NCI-H226 (cell line): Measurements from ENCODE around the gene SBNO2.
"Not testable (repeated sequence)": the region's sequence is repeated elsewhere in the genome, so short reads cannot be mapped to it uniquely, and the experiment has no call there.

Experiments
- DNase-seq: peaks from one replicate; pipeline ENCODE4 v3.0.0-alpha.2; 2015

The SBNO2 gene

DNA sequence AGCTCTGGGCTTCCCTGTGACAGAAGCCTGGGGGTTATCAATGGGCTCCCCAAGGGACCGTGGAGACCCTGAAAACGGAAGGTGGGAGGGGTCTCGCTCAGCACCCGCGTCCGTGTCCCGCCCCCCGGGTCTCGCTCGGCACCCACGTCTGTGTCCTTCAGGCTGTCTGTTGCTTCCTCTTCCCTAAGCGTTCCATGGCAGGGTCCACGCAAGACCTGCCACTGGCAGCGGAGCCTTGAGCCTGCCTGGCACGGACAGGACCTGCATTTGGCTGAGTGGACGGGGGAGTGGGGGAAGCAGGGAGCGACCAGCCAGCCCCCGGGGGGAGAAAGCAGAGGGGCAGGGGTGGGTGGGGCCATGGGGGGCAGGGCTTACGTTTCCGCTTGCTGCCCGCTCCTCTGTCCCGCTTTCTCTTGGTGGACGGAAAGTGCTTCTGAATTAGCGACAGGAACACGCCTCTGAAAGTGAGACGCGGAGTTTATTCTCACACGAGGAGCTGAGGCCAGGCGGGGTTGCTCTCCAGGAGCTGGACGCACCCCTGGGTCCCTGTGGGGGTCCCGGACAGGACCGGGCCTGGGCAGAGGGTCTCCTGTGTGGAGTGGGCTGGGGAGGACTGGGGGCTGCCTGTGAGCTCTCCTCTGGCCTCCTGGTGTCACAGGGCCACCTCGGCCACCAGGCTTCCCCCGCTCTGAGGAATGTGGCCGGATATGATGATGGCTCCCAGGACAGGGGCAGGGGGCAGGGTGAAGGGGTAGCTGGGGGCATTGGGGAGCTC, 58.2 kb downstream of the SBNO2 start:
- DNase-seq, result no peak

DNA sequence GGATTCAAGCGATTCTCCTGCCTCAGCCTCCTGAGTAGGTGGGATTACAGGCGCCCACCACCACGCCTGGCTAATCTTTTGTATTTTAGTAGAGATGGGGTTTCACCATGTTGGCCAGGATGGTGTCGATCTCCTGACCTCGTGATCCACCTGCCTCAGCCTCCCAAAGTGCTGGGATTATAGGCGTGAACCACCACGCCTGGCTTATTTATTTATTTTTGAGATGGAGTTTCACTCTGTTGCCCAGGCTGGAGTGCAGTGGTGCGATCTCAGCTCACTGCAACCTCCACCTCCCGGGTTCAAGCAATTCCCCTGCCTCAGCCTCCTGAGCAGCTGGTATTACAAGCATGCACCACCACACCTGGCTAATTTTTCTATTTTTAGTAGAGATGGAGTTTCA, 59.3 kb downstream of the SBNO2 start:
- not testable (repeated sequence) for DNase-seq

DNA sequence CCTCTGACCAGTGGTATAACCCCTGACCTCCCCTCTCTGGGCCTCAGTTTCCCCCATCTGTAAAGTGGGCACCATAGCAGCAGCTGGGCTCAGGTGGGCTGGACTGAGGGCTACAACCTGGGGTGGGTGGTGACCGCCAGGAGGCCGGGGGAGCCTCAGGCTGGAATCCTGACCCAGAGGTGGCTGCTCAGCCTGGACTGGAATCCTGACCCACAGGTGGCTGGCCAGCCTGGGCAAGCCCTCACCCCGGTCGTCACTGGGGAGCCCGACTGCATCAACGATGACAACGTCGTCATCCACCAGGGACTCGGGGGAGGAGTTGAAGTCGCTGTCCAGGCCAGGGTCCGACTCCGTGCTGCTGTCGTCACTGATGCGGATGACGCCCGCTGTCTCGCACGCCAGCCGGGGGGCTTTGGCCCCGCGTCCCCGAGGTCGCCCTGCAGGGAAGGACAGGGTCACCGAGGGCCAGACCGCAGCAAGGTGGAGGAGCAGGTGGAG, 60.0 kb downstream of the SBNO2 start:
- DNase-seq, result no peak

DNA sequence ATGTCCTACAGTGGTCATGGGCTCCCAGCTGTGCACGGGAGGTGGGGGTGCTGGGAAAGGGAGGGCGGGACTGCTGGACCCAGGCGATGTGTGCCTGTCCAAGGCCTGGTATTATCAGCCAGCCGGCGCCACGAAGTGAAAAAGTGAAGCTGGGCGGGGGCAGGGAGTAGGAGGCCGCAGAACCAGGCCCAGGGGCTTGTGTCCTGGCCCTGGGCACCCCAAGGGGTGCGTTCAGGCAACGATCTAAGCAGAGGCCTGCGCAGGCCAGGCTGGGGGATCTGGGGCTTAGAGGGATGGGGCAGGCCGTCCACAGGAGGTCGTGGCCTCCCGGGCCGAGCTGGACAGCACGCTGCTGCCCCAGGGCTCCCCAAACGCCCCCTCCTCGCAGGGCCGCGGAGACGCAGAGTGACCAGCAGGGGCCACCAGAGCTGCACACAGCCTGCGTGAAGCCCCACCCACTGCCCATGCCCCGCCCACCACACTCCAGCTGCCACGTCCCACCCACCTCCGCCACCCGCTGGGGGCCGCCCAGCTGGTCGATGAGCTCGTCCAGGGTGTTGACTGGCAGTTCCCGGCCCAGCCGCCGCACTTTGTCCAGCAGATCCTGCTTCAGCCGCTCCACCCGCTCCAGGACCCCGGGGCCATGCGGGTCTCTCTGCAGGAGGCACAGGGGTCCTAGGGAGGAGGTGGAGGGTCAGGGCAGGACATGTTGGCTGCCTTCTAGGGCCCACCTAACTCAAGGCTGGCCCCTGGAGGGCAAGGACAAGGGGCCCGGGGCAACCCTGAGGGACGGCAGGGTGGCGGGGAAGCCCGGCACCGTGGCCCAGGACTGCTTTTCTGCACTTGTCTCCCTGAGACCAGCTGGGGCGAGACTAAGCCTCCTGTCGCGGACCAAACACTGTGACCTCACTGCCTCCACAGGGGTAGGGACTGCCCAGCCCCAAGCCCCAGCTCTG, 60.8 kb downstream of the SBNO2 start:
- DNase-seq, result peak; percentile 76

DNA sequence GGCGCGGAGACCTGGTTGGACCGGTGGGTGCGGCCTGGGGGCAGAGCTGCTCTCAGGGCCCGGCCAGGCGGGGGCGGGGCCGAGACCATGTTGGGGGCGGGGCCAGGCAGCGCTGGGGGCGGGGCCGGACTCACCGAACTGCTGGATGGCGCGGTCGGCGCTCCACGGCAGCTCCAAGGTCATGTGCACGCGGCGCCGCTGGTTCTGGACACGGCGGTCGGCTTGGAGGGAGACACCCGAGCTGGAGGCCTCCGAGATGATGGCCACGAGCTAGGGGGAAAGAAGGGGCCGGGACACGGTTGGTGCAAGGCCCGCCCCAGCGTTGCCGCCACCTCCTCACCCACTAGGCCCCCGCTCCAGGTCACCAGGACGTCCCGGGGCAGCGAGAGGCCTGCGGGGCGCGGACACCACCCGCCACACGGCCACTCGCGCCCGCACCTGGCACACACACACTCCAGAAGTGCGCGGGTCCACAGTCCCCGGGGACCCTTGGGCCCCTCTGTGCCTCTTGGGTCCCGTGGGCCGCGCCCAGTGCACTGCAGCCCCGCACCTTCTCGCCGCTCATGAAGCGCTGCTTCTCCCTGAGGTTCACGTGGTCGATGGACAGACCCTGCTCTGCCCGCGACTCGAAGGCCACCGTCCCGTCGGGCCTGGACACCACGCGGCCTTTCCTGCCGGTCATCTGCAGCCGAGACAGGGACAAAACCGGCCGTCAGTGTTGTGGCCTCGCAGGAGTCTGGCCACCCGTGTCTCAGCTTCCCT, 61.6 kb downstream of the SBNO2 start:
- no peak for DNase-seq

DNA sequence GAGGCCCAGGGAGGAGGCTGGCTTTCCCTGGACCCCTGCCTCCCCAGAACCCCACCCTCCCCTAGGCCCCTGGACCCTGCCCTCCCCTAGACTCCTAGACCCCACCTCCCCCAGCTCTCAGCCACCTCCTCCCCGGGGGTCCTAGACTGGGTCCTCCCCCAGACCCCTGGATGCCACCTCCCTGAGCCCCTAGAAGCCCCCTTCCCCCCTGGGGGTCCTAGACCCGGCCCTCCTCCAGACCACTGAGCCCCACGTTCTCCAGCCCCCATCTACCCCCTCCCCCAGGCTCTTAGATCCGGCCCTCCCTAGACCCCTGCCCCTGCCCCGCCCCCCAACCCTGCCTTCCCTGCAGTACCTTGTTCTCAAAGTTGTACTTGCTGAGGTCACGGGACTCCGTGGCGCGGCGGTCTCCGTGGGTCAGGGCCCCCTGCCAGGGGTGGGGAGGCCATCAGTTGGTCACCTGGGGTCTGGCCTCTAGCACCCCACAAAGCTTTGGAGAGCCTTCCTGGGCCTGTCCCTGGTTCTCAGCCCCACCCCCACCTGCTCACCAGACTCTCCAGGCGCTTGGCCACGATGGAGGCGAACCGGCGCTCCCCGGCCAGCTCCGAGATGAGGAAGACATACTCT, 62.3 kb downstream of the SBNO2 start:
- DNase-seq, result no peak

DNA sequence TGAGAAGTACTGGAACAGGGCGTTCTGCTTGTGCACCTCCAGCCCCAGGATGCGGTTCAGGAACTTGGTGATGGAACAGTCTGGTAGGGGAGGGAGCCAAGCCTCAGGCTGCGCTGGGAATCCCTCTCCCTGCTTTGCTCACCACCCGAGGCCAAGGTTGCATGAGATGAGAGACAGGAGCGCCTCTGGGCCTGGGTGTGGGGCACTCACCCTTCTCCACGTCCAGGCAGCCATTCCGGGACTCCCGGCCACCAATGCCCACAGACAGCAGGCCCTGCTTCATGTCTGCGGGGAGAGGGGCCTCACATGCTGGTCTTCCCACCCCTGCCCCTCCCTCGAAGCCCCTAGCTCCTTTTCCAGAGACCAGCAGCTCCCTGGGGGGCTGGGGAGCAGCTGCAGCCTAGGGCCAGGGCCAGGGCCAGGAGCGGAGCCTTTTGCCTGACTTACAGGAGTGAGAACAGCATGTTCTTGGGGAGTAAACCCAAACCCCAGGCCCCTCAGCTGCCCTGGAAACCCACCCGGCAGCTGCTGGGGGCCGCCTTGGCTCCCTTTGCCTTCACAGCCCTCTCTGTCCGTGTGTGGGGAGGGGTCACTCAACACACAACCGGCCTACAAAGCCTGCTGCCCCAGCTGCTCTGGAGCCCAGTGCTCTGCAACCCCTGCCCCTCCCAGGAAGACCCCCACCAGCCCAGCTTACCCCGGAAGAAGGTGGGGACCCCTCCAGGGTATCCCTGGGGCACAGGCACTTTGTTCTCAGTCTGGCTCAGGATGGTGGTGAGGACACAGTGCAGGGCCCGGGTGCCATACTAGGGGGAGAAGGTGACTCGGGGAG, 63.0 kb downstream of the SBNO2 start:
- DNase-seq, result peak; percentile 52

DNA sequence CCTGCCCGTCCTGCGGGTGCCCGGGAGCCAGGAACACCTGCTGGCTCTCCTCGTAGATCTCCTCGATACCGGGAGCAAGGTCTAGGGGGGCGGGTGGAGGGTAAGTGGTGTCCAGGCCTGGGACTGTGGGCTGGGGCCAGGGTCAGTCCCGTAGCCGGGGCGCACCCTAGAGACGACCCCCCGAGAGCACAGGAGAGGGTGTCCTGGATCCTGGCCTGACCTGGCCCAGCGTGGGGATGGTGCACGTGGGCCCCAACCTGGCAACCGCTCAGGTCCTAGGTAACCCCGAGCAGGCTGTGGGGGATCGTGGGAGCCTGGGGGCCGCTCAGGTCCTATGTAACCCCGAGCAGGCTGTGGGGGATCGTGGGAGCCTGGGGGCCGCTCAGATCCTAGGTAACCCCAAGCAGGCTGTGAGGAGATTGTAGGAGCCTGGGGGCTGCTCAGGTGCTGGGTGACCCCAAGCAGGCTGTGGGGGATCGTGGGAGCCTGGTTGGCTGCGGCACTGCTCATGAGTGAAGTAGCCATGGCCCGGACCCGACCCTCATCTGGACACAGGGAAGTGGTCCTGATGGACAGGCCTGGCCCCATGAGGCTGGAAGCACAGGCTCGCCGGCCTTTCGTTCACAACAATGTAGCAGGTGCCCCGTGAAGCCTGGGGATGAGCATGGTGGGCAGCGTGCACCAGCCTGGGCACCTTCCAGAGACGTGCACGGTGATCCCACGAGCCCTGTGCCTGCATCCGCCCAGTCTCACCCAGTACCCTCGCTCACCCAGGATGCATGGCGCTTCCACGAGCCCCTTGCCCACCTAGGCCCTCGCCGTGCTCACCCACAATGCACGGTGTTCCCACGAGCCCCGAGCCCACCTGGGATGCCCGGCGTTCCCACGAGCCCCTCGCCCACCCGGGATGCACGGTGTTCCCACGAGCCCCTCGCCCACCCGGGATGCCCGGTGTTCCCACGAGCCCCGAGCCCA, 64.1 kb downstream of the SBNO2 start:
- DNase-seq, result no peak

DNA sequence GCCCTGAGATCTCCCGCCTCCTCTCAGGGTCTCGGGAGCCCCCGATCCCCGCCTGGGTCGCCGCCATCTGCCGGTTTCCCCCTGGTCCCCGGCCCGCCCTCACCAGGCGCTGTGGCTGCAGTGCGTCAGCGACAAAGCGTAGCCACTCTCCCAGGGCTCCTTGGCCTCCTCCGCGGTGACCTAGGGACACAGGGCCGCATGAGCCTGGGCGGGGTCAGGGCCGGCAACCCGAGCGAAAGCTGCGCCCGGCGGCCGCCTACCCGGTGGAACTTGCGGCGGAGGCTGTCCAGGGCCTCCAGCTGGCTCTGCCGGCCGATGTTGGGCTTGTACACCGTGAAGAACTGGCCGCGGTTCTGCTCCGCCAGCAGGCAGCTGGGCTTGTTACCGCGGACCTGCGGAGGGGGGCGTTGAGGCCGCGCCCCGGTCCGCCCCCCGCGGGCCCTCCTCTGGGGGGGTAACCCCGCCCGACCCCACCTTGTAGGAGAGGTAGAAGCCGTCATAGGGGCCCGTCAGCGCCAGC, 65.0 kb downstream of the SBNO2 start:
- no peak for DNase-seq

DNA sequence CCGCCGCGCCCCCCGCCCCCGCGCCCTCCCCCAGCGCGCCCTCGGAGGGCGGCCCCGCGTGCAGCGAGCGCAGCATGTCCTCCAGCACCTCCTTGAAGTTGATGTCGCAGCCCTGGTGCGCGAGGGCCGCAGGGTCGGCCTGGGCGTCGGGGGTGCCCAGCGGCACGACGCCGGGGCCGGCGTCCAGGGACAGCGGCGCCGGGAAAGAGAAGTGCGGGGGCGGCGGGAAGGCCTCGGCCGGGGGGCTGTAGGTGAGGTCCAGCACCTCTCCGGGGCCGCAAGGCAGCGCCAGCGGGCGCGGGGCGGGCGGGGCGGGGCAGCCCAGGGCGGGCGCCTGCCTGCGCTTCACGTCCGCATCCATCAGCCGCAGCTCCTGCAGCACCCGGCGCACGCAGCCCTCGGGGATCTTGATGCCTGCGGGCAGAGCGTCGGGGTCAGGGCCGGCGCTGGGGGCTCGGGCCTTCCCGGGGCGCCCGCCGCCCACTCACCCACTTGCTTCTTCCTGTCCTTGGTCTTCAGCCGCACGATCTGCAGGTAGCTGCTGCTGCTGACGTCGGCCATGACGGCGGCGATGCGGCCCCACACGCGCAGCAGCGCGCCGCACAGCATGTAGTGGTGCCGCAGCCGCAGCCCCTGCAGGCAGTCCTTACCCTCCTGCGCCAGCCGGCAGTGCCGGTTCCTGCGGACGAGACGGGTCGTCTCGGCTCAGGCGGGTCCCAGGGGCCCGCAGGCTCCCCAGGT, 65.6 kb downstream of the SBNO2 start:
- DNase-seq, result no peak

DNA sequence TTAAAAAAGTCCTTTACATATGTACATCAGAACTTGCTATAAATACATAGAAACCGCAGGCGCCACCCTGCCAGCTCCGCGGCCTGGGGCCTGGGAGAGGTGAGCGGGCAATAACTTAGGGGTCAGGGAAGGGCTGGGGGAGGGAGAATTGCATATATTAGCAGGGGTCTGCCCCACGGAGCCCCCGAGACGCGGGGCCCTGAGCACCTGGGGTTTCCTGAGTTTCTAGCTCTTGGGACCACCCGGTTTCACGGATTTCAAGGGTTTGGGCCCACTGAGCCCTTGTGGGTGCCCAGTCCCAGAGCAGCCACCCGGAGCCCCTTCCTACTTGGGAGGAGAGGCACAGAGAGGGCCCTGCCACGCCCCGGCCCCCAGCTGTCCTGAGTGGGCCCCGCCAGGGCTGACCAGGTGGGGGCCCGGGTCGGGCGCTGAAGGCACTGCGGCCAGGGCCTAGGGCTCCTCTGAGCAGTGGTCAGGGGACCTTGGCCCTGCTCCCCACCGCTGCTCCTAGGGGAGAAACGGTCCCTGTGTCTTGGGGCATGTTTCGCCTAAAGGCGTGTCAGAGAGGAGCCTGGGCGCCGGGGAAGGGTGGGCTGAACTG, 66.3 kb downstream of the SBNO2 start:
- no peak for DNase-seq

DNA sequence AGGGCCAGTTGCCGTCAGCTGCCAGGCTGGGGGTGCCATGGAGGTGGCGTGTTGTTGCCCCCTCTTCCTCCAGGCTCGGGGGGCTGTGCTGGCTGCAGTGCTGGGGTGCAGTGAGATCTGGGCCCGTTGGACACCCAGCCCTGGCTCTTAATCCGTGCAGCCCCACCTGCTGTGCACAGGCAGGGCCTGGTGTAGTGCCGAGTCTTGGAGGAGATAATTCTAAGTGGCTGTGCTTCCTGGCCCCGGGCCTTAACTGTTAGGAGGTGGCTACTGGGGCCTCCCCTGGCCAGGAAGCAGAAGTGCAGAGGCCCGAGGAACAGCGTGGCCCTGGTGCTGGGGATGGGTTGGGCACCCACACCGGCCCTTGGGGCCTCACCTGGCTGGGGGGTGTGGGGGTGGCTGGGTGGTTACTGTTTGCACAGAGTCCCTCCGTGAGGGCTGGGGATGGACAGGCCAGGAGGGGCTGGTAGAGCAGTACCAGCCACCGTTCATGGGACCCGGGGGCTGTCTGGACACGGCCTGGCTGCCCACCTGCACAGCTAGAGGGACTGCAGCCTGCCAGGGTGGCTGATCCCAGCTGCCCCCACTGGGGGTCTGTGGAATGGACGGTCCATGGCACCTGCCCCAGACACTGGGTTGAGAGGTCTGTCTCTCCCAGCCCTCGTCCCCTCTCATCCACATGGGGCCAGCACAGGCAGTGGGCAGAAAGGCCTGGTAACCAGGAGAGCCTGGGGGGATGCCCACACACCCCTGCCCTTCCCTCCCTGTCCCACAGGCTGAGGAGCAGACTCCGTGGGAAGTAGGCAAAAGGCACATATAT, 67.0 kb downstream of the SBNO2 start:
- peak; percentile 76 for DNase-seq

DNA sequence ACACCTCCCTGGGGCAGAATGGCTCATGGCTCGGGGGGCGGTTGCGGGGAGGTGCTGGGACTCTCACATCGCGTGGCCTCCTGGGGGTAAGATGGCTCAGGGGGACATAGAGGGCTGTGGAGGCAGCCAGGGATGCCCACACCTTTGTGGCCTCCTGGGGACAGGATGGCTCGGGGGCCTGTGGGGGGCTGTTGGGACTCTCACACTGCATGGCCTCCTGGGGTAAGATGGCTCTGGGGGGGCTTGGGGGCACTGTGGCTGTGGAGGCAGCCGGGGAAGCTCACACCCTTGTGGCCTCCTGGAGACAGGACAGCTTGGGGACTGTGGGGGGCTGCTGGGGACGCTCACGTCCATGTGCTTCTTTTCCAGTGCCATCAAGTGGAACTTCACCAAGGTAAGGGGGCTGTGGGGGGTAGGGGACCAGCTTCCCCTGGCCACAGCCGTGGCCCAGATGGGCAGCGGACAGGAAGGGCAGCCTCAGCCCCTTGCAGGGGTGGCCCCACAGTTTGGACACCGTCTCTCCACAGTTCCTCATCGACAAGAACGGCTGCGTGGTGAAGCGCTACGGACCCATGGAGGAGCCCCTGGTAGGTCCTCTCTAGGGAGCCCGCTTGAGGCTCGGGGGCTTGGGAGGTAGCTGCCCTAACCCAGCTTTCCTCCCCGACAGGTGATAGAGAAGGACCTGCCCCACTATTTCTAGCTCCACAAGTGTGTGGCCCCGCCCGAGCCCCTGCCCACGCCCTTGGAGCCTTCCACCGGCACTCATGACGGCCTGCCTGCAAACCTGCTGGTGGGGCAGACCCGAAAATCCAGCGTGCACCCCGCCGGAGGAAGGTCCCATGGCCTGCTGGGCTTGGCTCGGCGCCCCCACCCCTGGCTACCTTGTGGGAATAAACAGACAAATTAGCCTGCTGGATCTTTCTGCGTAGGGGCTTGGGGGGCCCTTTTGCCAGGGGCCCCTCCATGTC, 67.9 kb downstream of the SBNO2 start:
- DNase-seq, result no peak

DNA sequence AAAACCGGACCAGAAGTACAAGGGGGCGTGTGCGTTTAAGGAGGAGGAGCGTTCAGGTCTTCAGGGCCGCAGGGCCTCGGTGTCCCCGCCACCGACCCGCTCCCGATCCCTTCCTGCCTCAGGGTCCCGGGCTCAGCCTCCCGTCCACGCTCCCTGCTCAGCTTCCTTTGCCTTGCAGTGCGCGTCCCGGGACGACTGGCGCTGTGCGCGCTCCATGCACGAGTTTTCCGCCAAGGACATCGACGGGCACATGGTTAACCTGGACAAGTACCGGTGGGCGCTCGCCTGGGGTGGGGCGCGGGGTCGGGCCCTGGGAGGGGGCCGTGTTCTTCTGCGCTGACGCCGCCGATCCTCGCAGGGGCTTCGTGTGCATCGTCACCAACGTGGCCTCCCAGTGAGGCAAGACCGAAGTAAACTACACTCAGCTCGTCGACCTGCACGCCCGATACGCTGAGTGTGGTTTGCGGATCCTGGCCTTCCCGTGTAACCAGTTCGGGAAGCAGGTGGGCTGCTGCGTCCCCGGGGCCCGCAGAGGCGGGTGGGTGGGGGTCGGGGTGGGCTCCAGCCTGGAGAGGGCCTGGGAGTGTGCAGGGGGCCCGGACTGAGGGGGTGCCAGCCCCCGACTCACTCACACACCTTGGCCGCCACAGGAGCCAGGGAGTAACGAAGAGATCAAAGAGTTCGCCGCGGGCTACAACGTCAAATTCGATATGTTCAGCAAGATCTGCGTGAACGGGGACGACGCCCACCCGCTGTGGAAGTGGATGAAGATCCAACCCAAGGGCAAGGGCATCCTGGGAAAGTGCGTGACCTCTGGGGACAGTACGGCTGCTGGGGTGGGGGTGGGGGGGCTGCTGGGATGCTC, 68.8 kb downstream of the SBNO2 start:
- DNase-seq, result no peak

DNA sequence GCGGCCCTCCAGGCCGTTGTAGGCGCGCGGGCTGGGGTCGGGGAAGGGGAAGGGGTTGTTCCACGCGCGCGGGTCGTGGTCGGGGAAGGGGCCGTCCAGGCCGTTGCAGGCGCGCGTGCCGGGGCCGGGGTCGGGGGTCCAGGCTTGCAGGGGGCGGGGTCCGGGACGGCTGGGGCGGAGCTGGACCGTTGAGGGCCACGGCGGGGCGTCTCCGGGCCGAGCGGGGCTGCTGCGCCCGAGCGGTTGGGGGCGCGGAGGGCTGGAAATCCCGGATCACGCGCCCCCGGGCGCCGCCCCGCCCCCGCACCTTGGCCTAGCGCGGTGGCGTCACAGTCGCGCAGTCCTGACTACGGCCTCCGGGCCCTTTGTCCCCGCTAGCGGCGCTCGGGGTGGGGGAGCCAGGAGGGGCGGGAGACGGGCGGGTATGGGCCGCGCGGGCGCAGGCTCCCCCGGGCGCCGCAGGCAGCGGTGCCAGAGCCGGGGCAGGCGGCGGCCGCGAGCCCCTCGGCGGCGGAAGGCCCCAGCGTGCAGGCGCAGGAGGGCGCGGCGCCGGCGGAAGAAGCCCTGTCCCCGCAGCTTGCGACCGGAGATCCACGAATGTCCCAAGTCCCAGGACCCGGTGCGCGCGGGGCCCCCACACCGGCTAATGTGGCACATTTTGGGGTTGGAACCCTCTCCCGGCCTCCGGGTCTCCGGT, 69.6 kb downstream of the SBNO2 start:
- DNase-seq, result peak; percentile 65
